Measurements from ENCODE around the gene TUBE1. TPM values are rescaled to one million over a fixed set of nuclear protein-coding genes. Genes with fewer than 3 reads are reported as not detected.

TUBE1 gene
- total RNA-seq, 1 experiment from 2014 or later, result 84.5 TPM

Other genes starting within 250 kb of the TUBE1 start
- 57.1 and 67.1 TPM in 2 replicates for gene FYN, start 214.0 kb downstream of the TUBE1 start, total RNA-seq (2014; rRNA removed; shearing (Covaris generic))
- not detected in 2 replicates for gene CCN6, start 33.4 kb downstream of the TUBE1 start, total RNA-seq (2014; rRNA removed; shearing (Covaris generic))
- gene FAM229B, start 109 bp upstream of the TUBE1 start, total RNA-seq (2014; rRNA removed; shearing (Covaris generic)), result 53.3 and 53.4 TPM in 2 replicates
- 22.0 and 28.5 TPM in 2 replicates for gene LAMA4, start 167.1 kb upstream of the TUBE1 start, total RNA-seq (2014; rRNA removed; shearing (Covaris generic))